K562 (cell line): Measurements from ENCODE around the gene UNC5B. TPM values are rescaled to one million over a fixed set of nuclear protein-coding genes. Genes with fewer than 3 reads are reported as not detected.

Experiments used
- CCNT2 ChIP-seq: IDR thresholded peaks from 2 replicates; pipeline ENCODE4 v1.6.1; 2011; ENCODE audit warnings: borderline replicate concordance, low read depth, mild to moderate bottlenecking, moderate library complexity, mixed read lengths, low read length; ENCODE audit not compliant: insufficient read length; ENCODE audit errors: extremely low read depth
- CLOCK ChIP-seq: fragments of 250-450 bp; sonication (Bioruptor Pico); IDR thresholded peaks from 2 replicates; pipeline ENCODE4 v1.4.0; 2020; ENCODE audit warnings: mild to moderate bottlenecking, moderate library complexity, borderline replicate concordance
- EHMT2 ChIP-seq: fragments of 450-650 bp; IDR thresholded peaks from 2 replicates; pipeline ENCODE4 v1.6.1; 2018; ENCODE audit warnings: antibody characterized with exemption
- FOXK1 ChIP-seq: sonication (generic); formaldehyde crosslinking; IDR thresholded peaks from 2 replicates; pipeline ENCODE4 v1.8.0; 2022; ENCODE audit warnings: missing genetic modification reagents, mild to moderate bottlenecking, borderline replicate concordance
- MTF1 ChIP-seq: fragments of 250-450 bp; sonication (Bioruptor Pico); IDR thresholded peaks from 2 replicates; pipeline ENCODE4 v1.9.0; 2021; ENCODE audit warnings: moderate library complexity, mild to moderate bottlenecking, inconsistent platforms, borderline replicate concordance
- NR0B1 ChIP-seq: fragments of 450-650 bp; IDR thresholded peaks from one replicate; pipeline ENCODE4 v1.6.1; 2018; ENCODE audit warnings: mild to moderate bottlenecking, moderate library complexity; ENCODE audit not compliant: partially characterized antibody
- ZNF445 ChIP-seq: fragments of 250-450 bp; sonication (Bioruptor Pico); IDR thresholded peaks from 2 replicates; pipeline ENCODE4 v1.4.0; 2020; ENCODE audit warnings: low read depth, mild to moderate bottlenecking, moderate library complexity
- polyA plus RNA-seq, 8 experiments: library from polyadenylated mRNA; depleted of rRNA in 4 of 8; stranded (reverse) in 5 of 8; unstranded in 3 of 8; fragments of >200 nt; fragmentation: Nextera tagmentation in 2 of 8; fragmentation: Illumina TruSeq in 1 of 8; extraction: Ambion mirVana in 2 of 8; extraction: Trizol in 1 of 8; gene quantifications; 2 replicates each; pipeline versions ENCODE4 v1.2.1 to v1.2.3, GENCODE V29; 2011 to 2014; ENCODE audit warnings: inconsistent platforms in 1 of 8, missing spikeins in 1 of 8
- total RNA-seq, 7 experiments: library from RNA; depleted of rRNA in 6 of 7; stranded (reverse); fragments of >200 nt in 6 of 7; fragmentation: Illumina TruSeq in 2 of 7; extraction: Trizol in 2 of 7; gene quantifications; 2 replicates each; pipeline versions ENCODE4 v1.2.1 to v1.2.3, GENCODE V29; 2011 to 2021; ENCODE audit warnings: low replicate concordance in 1 of 7
- TF ChIP-seq, protein P1 (sequence below): sonication (generic); formaldehyde crosslinking; IDR thresholded peaks from 2 replicates; pipeline ENCODE4 v1.8.0; 2022; ENCODE audit warnings: missing genetic modification reagents, mild to moderate bottlenecking, borderline replicate concordance
- TF ChIP-seq, protein P2 (sequence below): fragments of 450-650 bp; formaldehyde crosslinking; IDR thresholded peaks from 2 replicates; pipeline ENCODE4 v1.4.0; 2022; ENCODE audit warnings: missing genetic modification characterization
- TF ChIP-seq, protein P3 (sequence below), 2 experiments: fragments of 450-650 bp in 1 of 2; IDR thresholded peaks; 2 replicates each; pipeline ENCODE4 v1.6.1; 2011 to 2017; ENCODE audit warnings: low read depth in 2 of 2, antibody characterized with exemption in 1 of 2, borderline replicate concordance in 1 of 2, low read length in 1 of 2, mild to moderate bottlenecking in 1 of 2, mixed read lengths in 1 of 2; ENCODE audit not compliant: control insufficient read depth in 1 of 2
- TF ChIP-seq, protein P4 (sequence below): IDR thresholded peaks from 3 replicates; pipeline ENCODE4 v1.6.1; 2011; ENCODE audit warnings: borderline replicate concordance, mild to moderate bottlenecking; ENCODE audit not compliant: insufficient read length, insufficient read depth

UNC5B gene
- total and polyA plus RNA-seq, 9 of the 15 experiments (the other 6 are each of a cell fraction or from before 2014, with no cell fraction given), result 0.10 to 8.4 (median 2.1) TPM

GRCh38 chr10:71319042-71319799, 106.9 kb downstream of the UNC5B start, which contains the start of gene SLC29A3 (continued):
- no peak for TF ChIP-seq MTF1
- TF ChIP-seq, protein P1, sequence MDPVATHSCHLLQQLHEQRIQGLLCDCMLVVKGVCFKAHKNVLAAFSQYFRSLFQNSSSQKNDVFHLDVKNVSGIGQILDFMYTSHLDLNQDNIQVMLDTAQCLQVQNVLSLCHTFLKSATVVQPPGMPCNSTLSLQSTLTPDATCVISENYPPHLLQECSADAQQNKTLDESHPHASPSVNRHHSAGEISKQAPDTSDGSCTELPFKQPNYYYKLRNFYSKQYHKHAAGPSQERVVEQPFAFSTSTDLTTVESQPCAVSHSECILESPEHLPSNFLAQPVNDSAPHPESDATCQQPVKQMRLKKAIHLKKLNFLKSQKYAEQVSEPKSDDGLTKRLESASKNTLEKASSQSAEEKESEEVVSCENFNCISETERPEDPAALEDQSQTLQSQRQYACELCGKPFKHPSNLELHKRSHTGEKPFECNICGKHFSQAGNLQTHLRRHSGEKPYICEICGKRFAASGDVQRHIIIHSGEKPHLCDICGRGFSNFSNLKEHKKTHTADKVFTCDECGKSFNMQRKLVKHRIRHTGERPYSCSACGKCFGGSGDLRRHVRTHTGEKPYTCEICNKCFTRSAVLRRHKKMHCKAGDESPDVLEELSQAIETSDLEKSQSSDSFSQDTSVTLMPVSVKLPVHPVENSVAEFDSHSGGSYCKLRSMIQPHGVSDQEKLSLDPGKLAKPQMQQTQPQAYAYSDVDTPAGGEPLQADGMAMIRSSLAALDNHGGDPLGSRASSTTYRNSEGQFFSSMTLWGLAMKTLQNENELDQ (CRISPR knock-in tag), result no peak
- TF ChIP-seq, protein P2, sequence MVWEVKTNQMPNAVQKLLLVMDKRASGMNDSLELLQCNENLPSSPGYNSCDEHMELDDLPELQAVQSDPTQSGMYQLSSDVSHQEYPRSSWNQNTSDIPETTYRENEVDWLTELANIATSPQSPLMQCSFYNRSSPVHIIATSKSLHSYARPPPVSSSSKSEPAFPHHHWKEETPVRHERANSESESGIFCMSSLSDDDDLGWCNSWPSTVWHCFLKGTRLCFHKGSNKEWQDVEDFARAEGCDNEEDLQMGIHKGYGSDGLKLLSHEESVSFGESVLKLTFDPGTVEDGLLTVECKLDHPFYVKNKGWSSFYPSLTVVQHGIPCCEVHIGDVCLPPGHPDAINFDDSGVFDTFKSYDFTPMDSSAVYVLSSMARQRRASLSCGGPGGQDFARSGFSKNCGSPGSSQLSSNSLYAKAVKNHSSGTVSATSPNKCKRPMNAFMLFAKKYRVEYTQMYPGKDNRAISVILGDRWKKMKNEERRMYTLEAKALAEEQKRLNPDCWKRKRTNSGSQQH (CRISPR knock-in tag), result peak; percentile 79; the same call in 1 of the 2 replicates
- TF ChIP-seq ZNF445 (CRISPR knock-in tag), result no peak
- no peak for TF ChIP-seq CLOCK (CRISPR knock-in tag)
- TF ChIP-seq FOXK1 (CRISPR knock-in tag), result peak; percentile 98
- TF ChIP-seq EHMT2, result no peak
- TF ChIP-seq, protein P3, sequence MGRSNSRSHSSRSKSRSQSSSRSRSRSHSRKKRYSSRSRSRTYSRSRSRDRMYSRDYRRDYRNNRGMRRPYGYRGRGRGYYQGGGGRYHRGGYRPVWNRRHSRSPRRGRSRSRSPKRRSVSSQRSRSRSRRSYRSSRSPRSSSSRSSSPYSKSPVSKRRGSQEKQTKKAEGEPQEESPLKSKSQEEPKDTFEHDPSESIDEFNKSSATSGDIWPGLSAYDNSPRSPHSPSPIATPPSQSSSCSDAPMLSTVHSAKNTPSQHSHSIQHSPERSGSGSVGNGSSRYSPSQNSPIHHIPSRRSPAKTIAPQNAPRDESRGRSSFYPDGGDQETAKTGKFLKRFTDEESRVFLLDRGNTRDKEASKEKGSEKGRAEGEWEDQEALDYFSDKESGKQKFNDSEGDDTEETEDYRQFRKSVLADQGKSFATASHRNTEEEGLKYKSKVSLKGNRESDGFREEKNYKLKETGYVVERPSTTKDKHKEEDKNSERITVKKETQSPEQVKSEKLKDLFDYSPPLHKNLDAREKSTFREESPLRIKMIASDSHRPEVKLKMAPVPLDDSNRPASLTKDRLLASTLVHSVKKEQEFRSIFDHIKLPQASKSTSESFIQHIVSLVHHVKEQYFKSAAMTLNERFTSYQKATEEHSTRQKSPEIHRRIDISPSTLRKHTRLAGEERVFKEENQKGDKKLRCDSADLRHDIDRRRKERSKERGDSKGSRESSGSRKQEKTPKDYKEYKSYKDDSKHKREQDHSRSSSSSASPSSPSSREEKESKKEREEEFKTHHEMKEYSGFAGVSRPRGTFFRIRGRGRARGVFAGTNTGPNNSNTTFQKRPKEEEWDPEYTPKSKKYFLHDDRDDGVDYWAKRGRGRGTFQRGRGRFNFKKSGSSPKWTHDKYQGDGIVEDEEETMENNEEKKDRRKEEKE (IDR thresholded peaks at IDR 0.05; ENCODE audit: borderline replicate concordance in 1 of 2, control insufficient read depth in 1 of 2, low read depth in 2 of 2, low read length in 1 of 2), result peak in 1 of 2 experiments; percentile 29; a peak in 1 of 4 replicates
- TF ChIP-seq, protein P4, sequence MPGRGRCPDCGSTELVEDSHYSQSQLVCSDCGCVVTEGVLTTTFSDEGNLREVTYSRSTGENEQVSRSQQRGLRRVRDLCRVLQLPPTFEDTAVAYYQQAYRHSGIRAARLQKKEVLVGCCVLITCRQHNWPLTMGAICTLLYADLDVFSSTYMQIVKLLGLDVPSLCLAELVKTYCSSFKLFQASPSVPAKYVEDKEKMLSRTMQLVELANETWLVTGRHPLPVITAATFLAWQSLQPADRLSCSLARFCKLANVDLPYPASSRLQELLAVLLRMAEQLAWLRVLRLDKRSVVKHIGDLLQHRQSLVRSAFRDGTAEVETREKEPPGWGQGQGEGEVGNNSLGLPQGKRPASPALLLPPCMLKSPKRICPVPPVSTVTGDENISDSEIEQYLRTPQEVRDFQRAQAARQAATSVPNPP, result no peak
- peak; percentile 85 for TF ChIP-seq CCNT2
- no peak for TF ChIP-seq NR0B1
